DND-41 (cell line): Measurements from ENCODE around the gene CHMP6.

ENCODE experiments used
- ATAC-seq: fragments of 200-7000 bp; cut with Tn5 transposase; 3 replicates; pipeline ENCODE4 v1.9.1; 2021; ENCODE audit warnings: low read depth; ENCODE audit not compliant: insufficient read depth
- DNase-seq: peaks from one replicate; pipeline ENCODE4 v3.0.0-alpha.2; 2020
- H2AFZ ChIP-seq: 2 replicates; pipeline ENCODE4 v1.6.0; 2012; ENCODE audit warnings: low read depth, low read length
- H3K27ac ChIP-seq: 2 replicates; pipeline ENCODE4 v1.5.1; 2012; ENCODE audit warnings: low read length, inconsistent platforms
- H3K27me3 ChIP-seq: fragments of 200-600 bp; sonication (generic); 2 replicates; pipeline ENCODE4 v1.6.0; 2012; ENCODE audit warnings: low read length, mild to moderate bottlenecking, inconsistent platforms; ENCODE audit not compliant: insufficient read depth, poor library complexity
- H3K36me3 ChIP-seq: 2 replicates; pipeline ENCODE4 v1.5.1; 2012; ENCODE audit warnings: low read length, inconsistent platforms; ENCODE audit not compliant: insufficient read depth
- H3K4me1 ChIP-seq: 2 replicates; pipeline ENCODE4 v1.5.1; 2012; ENCODE audit warnings: mild to moderate bottlenecking, low read length; ENCODE audit not compliant: insufficient read depth
- H3K4me2 ChIP-seq: 2 replicates; pipeline ENCODE4 v1.6.0; 2012; ENCODE audit warnings: mild to moderate bottlenecking, moderate library complexity, low read length, inconsistent platforms; ENCODE audit not compliant: insufficient read depth
- H3K4me3 ChIP-seq, 2 experiments: fragments of 200-600 bp in 1 of 2; shearing (Covaris generic) in 1 of 2; 2 replicates each; pipeline ENCODE4 v1.5.1; 2012 to 2016; ENCODE audit warnings: inconsistent platforms in 2 of 2, low read length in 2 of 2, mild to moderate bottlenecking in 2 of 2, low read depth in 1 of 2, moderate library complexity in 1 of 2
- H3K79me2 ChIP-seq: 2 replicates; pipeline ENCODE4 v1.6.0; 2012; ENCODE audit warnings: low read length, inconsistent platforms; ENCODE audit not compliant: insufficient read depth
- H3K9ac ChIP-seq: 2 replicates; pipeline ENCODE4 v1.6.0; 2012; ENCODE audit warnings: low read depth, mild to moderate bottlenecking, inconsistent platforms, low read length, moderate library complexity
- H3K9me3 ChIP-seq: 2 replicates; pipeline ENCODE4 v1.5.1; 2012; ENCODE audit warnings: low read length, moderate library complexity, mild to moderate bottlenecking, inconsistent platforms; ENCODE audit not compliant: insufficient read depth, severe bottlenecking
- H4K20me1 ChIP-seq: 2 replicates; pipeline ENCODE4 v1.6.0; 2012; ENCODE audit warnings: low read length; ENCODE audit not compliant: insufficient read depth
- CTCF ChIP-seq: IDR thresholded peaks from 2 replicates; pipeline ENCODE4 v1.5.1; 2012; ENCODE audit warnings: borderline replicate concordance, low read length, moderate library complexity, mild to moderate bottlenecking; ENCODE audit not compliant: poor library complexity, severe bottlenecking; ENCODE audit errors: extremely low read depth
- EZH2 ChIP-seq: IDR thresholded peaks from 3 replicates; pipeline ENCODE4 v1.6.1; 2012; ENCODE audit warnings: borderline replicate concordance, low read depth, mild to moderate bottlenecking, moderate library complexity, low read length, inconsistent platforms; ENCODE audit not compliant: severe bottlenecking

CHMP6 gene

DNA sequence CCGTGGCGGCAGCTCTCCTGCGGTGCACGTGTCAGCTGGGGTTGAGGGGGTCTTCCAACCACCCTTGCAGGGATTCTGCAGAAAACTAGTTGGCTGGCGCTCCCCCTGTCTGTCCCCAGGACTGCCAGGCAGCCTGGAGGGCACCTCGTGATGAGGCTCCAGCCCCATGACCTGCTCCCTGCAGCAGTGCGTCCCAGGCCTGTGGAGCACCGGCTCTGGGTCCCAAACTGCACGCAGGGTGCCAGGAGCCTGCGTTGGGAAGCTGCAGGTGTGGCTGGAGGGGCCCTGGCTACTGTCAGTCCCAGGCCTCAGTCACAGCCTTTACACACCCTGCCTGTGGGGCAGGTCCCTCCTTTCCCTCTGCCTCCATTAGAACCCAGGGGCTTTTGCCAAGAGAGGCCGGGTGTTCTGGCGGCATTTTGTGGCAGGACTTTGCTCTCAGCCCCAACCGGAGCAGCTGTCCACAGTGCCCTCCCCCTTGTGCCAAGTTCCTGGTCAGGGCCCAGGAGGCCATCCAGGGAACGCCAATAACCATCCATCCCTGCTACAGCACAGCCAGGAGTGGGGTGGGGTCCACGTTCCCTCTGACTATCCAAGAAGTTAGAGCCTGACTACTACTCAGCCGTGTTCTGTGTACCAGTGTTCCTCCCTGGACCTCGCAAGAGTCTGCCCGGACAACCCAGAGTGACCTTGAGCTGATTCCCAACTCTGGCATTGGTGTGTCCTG, 9.2 kb downstream of the CHMP6 start:
- no peak for DNase-seq
- Histone ChIP-seq H3K4me2 (no peak overlapping the region), H3K9me3 (no peaks in the 10 kb centered on the region), H3K4me1 (peaks cover 4% of the 10 kb centered on the region), H3K27me3 (peaks cover 18% of the 10 kb centered on the region), H3K4me3 (no peak overlapping the region), H3K27ac (no peak overlapping the region), H3K79me2 (no peaks in the 10 kb centered on the region), H3K36me3 (peaks cover 34% of the 10 kb centered on the region), H3K9ac (no peak overlapping the region), H4K20me1 (peaks cover 24% of the 10 kb centered on the region), H2AFZ (no peak overlapping the region)
- TF ChIP-seq CTCF (no peak), EZH2 (no peak)
- no peak for ATAC-seq

DNA sequence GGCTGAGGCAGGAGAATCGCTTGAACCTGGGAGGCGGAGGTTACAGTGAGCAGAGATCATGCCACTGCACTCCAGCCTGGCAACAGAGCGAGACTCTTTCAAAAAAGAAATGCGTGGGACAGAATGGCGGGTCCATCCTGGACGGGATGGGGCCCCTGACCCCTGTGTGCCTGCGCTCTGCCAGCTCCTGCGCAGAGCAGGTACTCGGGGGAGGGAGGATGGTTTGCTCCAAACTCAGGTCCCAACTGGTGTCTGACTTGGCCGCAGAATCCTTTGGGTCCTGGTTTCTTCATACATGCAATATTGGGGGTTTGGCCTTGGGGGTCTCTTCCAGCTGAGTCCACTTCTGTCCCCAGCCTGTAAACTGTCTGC, 10.4 kb downstream of the CHMP6 start:
- H3K9me3 ChIP-seq = no peaks in the 10 kb centered on the region

GRCh38 chr17:81002409-81003361, 11.0 kb downstream of the CHMP6 start:
- H3K9ac ChIP-seq = no peak overlapping the region

More for the DNA sequence above, 10.4 kb downstream of the CHMP6 start:
- Histone ChIP-seq H3K4me3 (no peak overlapping the region), H3K27me3 (peaks cover 26% of the 10 kb centered on the region), H3K36me3 (peaks cover 24% of the 10 kb centered on the region), H4K20me1 (peaks cover 24% of the 10 kb centered on the region), H2AFZ (no peak overlapping the region), H3K4me1 (peaks cover 4% of the 10 kb centered on the region), H3K27ac (no peak overlapping the region), H3K9ac (no peak overlapping the region), H3K79me2 (no peaks in the 10 kb centered on the region), H3K4me2 (no peak overlapping the region)
- TF ChIP-seq EZH2 = no peak
- no peak for TF ChIP-seq CTCF
- DNase-seq (no peak), ATAC-seq (no peak)

More at GRCh38 chr17:81002409-81003361, 11.0 kb downstream of the CHMP6 start:
- Histone ChIP-seq H3K36me3 (peaks cover 18% of the 10 kb centered on the region), H3K9me3 (no peaks in the 10 kb centered on the region), H3K4me2 (no peak overlapping the region), H3K79me2 (no peaks in the 10 kb centered on the region), H4K20me1 (peaks cover 24% of the 10 kb centered on the region), H3K4me3 (no peak overlapping the region), H2AFZ (no peak overlapping the region), H3K27me3 (peaks cover 27% of the 10 kb centered on the region), H3K27ac (no peak overlapping the region), H3K4me1 (peaks cover 4% of the 10 kb centered on the region)
- TF ChIP-seq EZH2 (no peak), CTCF (no peak)
- ATAC-seq (0 out of 3 replicates have a peak, but pooled peaks have one; percentile 10), DNase-seq (no peak)
